Mucosa of gallbladder (tissue), 1 donor: Measurements from ENCODE around the gene FBRSL1. TPM values are rescaled to one million over a fixed set of nuclear protein-coding genes. Genes with fewer than 3 reads are reported as not detected.
"Not testable (repeated sequence)": the region's sequence is repeated elsewhere in the genome, so short reads cannot be mapped to it uniquely, and the experiment has no call there.

Experiments used
- DNase-seq: peaks from one replicate; pipeline ENCODE4 v3.0.0-alpha.2; 2020; ENCODE audit warnings: low spot score
- total RNA-seq: library from RNA; stranded (reverse); gene quantifications from one replicate; pipeline ENCODE4 v1.2.1, GENCODE V29; 2021
- donor health status: DM: no; HTN: no; CAD: no.

Gene FBRSL1
- total RNA-seq, 1 donor from 2014 or later: 67.1 TPM

GRCh38 chr12:132525011-132525832, 35.3 kb downstream of the FBRSL1 start:
- DNase-seq: no peak

GRCh38 chr12:132525833-132526455, 36.0 kb downstream of the FBRSL1 start:
- no peak for DNase-seq

- DNase-seq: no peak
These were observed 37.4 kb downstream of the FBRSL1 start for GRCh38 chr12:132527186-132527882.

- no peak for DNase-seq
These were observed 37.9 kb downstream of the FBRSL1 start for GRCh38 chr12:132527883-132528264.

GRCh38 chr12:132528564-132529106, 38.7 kb downstream of the FBRSL1 start:
- no peak for DNase-seq

GRCh38 chr12:132529156-132529839, 39.3 kb downstream of the FBRSL1 start:
- DNase-seq: no peak

- DNase-seq: no peak
These were observed 40.0 kb downstream of the FBRSL1 start for GRCh38 chr12:132529906-132530305.

- DNase-seq: no peak
These were observed 40.5 kb downstream of the FBRSL1 start for GRCh38 chr12:132530447-132530846.

GRCh38 chr12:132530851-132531250, 40.9 kb downstream of the FBRSL1 start:
- no peak for DNase-seq

GRCh38 chr12:132532711-132533583, 43.0 kb downstream of the FBRSL1 start:
- DNase-seq: not testable (repeated sequence)

GRCh38 chr12:132533584-132533958, 43.6 kb downstream of the FBRSL1 start:
- no peak for DNase-seq

GRCh38 chr12:132534076-132534475, 44.1 kb downstream of the FBRSL1 start:
- no peak for DNase-seq

- no peak for DNase-seq
These were observed 45.1 kb downstream of the FBRSL1 start for GRCh38 chr12:132535019-132535418.

- no peak for DNase-seq
These were observed 46.3 kb downstream of the FBRSL1 start for GRCh38 chr12:132536102-132536876.

GRCh38 chr12:132537049-132537448, 47.1 kb downstream of the FBRSL1 start:
- DNase-seq: no peak

- no peak for DNase-seq
These were observed 48.1 kb downstream of the FBRSL1 start for GRCh38 chr12:132537836-132538662.

- DNase-seq: no peak
These were observed 48.7 kb downstream of the FBRSL1 start for GRCh38 chr12:132538663-132538990.

- DNase-seq: no peak
These were observed 49.2 kb downstream of the FBRSL1 start for GRCh38 chr12:132539016-132539773.

GRCh38 chr12:132540436-132540835, 50.5 kb downstream of the FBRSL1 start:
- DNase-seq: no peak
